Measurements from ENCODE around the gene CPHXL2. TPM values are rescaled to one million over a fixed set of nuclear protein-coding genes. Genes with fewer than 3 reads are reported as not detected.

CPHXL2 gene
- total RNA-seq, 1 donor from 2014 or later: not detected

GRCh38 chr16:75624921-75625334, 51.9 kb downstream of the CPHXL2 start:
- no peak overlapping the region for H3K27ac ChIP-seq
- peaks cover 28% of the 10 kb centered on the region for H3F3A ChIP-seq (ENCODE audit: low read depth)
- Mint-ChIP-seq H3K36me3 (peaks cover 27% of the 10 kb centered on the region), H3K9me3 (no peaks in the 10 kb centered on the region), H3K27me3 (ENCODE audit: insufficient read depth, low read depth) (peaks cover 4% of the 10 kb centered on the region), H3K4me3 (no peak overlapping the region), H3K4me1 (peaks cover 15% of the 10 kb centered on the region), H3K27ac (no peak overlapping the region)
- H3K27me3 ChIP-seq: no peaks in the 10 kb centered on the region
- no peak overlapping the region for H2AFZ ChIP-seq (replicated peaks)
- no peaks in the 10 kb centered on the region for H4K20me1 ChIP-seq (ENCODE audit: low read depth)
- no peak overlapping the region for H3K4me3 ChIP-seq
- peaks cover 15% of the 10 kb centered on the region for H3K79me2 ChIP-seq (ENCODE audit: low read depth)
- no peaks in the 10 kb centered on the region for H3K9me3 ChIP-seq (ENCODE audit: low read depth)
- no peak for TF ChIP-seq EZH2 (IDR thresholded peaks at IDR 0.05)
- TF ChIP-seq EZH2phosphoT487 (IDR thresholded peaks at IDR 0.05): no peak
- no peak for TF ChIP-seq CTCF (IDR thresholded peaks at IDR 0.05)
- no peak overlapping the region for H3K4me2 ChIP-seq
- H3K9ac ChIP-seq: no peak overlapping the region
- H3K36me3 ChIP-seq: no peaks in the 10 kb centered on the region
- DNase-seq (ENCODE audit: low spot score): no peak
- H3K4me1 ChIP-seq: peaks cover 12% of the 10 kb centered on the region

GRCh38 chr16:75622761-75623605, 53.8 kb downstream of the CPHXL2 start, which contains the start of gene ADAT1:
Gene ADAT1, minus strand, starts transcription at chr16:75623281. Its CDS starts 2,482 bp downstream, at chr16:75620799.
- Histone ChIP-seq H3K4me1 (peaks cover 12% of the 10 kb centered on the region), H3K79me2 (ENCODE audit: low read depth) (peaks cover 15% of the 10 kb centered on the region), H3F3A (ENCODE audit: low read depth) (peaks cover 28% of the 10 kb centered on the region), H4K20me1 (ENCODE audit: low read depth) (no peaks in the 10 kb centered on the region), H3K4me2 (peak within 1 kb of the TSS; percentile 93), H3K4me3 (peak within 1 kb of the TSS; percentile 84), H2AFZ (replicated peaks) (peak within 1 kb of the TSS; percentile 83), H3K9me3 (ENCODE audit: low read depth) (no peaks in the 10 kb centered on the region), H3K36me3 (no peaks in the 10 kb centered on the region), H3K27ac (peak within 1 kb of the TSS; percentile 85), H3K9ac (peak within 1 kb of the TSS; percentile 84), H3K27me3 (no peaks in the 10 kb centered on the region)
- Mint-ChIP-seq H3K27me3 (ENCODE audit: insufficient read depth, low read depth) (peaks cover 4% of the 10 kb centered on the region), H3K27ac (peak within 1 kb of the TSS; percentile 23), H3K4me3 (peak within 1 kb of the TSS; percentile 97), H3K4me1 (peaks cover 15% of the 10 kb centered on the region), H3K9me3 (no peaks in the 10 kb centered on the region), H3K36me3 (peaks cover 30% of the 10 kb centered on the region)
- TF ChIP-seq EZH2 (IDR thresholded peaks at IDR 0.05): no peak
- no peak for TF ChIP-seq EZH2phosphoT487 (IDR thresholded peaks at IDR 0.05)
- TF ChIP-seq CTCF (IDR thresholded peaks at IDR 0.05): no peak
- DNase-seq (ENCODE audit: low spot score): peak; percentile 100

GRCh38 chr16:75621170-75621477, 55.7 kb downstream of the CPHXL2 start:
- H3K36me3 Mint-ChIP-seq: peaks cover 24% of the 10 kb centered on the region
- DNase-seq (ENCODE audit: low spot score): peak; percentile 52

More at GRCh38 chr16:75621170-75621477, 55.7 kb downstream of the CPHXL2 start:
- H3K4me1 Mint-ChIP-seq: peaks cover 15% of the 10 kb centered on the region
- Histone ChIP-seq H3K27me3 (no peaks in the 10 kb centered on the region), H3K4me2 (peak overlapping the region; percentile 93), H3K4me1 (peaks cover 12% of the 10 kb centered on the region), H3K4me3 (peak overlapping the region; percentile 84), H3F3A (ENCODE audit: low read depth) (peaks cover 24% of the 10 kb centered on the region), H3K9me3 (ENCODE audit: low read depth) (no peaks in the 10 kb centered on the region), H3K9ac (no peak overlapping the region), H3K36me3 (no peaks in the 10 kb centered on the region), H3K27ac (no peak overlapping the region), H2AFZ (replicated peaks) (no peak overlapping the region), H4K20me1 (ENCODE audit: low read depth) (no peaks in the 10 kb centered on the region), H3K79me2 (ENCODE audit: low read depth) (peaks cover 15% of the 10 kb centered on the region)
- no peaks in the 10 kb centered on the region for H3K27me3 Mint-ChIP-seq (ENCODE audit: insufficient read depth, low read depth)
- no peak overlapping the region for H3K27ac Mint-ChIP-seq
- H3K9me3 Mint-ChIP-seq: no peaks in the 10 kb centered on the region
- H3K4me3 Mint-ChIP-seq: peak overlapping the region; percentile 97
- TF ChIP-seq EZH2phosphoT487 (IDR thresholded peaks at IDR 0.05) (no peak), CTCF (IDR thresholded peaks at IDR 0.05) (peak; percentile 67)
